ENCODE results near the gene FOXRED2. TPM values are rescaled to one million over a fixed set of nuclear protein-coding genes. Genes with fewer than 3 reads are reported as not detected.
A peak's percentile ranks its signal among the peaks of the same experiment; 100 is the strongest.

FOXRED2 gene
- total and polyA plus RNA-seq, 2 experiments from 2014 or later = 11.5 to 38.3 TPM

DNA sequence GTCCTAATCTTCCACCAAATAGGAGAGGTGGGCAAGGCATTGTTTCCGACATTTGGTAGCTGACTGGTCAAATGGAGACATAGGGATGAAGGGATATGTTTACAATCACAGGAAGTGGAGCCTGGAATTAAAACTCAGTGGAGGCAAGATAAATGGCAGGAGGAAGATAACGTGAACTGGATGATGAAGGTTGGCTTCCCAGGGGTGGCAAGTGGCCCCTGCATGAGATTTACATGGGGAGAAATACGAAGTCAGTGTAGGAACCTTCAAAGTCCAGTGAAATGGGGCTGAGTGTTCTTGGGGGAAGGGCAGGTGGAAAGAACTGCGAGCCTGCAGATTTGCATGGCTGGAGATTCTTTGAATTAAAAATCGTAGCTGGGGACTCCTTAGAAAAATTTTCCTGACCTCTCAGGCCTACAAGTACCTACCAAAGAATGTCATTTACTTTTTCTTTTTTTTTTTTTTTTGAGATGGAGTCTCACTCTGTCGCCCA is 724 bp upstream of the FOXRED2 start (continued):
- TF ChIP-seq, protein P1, sequence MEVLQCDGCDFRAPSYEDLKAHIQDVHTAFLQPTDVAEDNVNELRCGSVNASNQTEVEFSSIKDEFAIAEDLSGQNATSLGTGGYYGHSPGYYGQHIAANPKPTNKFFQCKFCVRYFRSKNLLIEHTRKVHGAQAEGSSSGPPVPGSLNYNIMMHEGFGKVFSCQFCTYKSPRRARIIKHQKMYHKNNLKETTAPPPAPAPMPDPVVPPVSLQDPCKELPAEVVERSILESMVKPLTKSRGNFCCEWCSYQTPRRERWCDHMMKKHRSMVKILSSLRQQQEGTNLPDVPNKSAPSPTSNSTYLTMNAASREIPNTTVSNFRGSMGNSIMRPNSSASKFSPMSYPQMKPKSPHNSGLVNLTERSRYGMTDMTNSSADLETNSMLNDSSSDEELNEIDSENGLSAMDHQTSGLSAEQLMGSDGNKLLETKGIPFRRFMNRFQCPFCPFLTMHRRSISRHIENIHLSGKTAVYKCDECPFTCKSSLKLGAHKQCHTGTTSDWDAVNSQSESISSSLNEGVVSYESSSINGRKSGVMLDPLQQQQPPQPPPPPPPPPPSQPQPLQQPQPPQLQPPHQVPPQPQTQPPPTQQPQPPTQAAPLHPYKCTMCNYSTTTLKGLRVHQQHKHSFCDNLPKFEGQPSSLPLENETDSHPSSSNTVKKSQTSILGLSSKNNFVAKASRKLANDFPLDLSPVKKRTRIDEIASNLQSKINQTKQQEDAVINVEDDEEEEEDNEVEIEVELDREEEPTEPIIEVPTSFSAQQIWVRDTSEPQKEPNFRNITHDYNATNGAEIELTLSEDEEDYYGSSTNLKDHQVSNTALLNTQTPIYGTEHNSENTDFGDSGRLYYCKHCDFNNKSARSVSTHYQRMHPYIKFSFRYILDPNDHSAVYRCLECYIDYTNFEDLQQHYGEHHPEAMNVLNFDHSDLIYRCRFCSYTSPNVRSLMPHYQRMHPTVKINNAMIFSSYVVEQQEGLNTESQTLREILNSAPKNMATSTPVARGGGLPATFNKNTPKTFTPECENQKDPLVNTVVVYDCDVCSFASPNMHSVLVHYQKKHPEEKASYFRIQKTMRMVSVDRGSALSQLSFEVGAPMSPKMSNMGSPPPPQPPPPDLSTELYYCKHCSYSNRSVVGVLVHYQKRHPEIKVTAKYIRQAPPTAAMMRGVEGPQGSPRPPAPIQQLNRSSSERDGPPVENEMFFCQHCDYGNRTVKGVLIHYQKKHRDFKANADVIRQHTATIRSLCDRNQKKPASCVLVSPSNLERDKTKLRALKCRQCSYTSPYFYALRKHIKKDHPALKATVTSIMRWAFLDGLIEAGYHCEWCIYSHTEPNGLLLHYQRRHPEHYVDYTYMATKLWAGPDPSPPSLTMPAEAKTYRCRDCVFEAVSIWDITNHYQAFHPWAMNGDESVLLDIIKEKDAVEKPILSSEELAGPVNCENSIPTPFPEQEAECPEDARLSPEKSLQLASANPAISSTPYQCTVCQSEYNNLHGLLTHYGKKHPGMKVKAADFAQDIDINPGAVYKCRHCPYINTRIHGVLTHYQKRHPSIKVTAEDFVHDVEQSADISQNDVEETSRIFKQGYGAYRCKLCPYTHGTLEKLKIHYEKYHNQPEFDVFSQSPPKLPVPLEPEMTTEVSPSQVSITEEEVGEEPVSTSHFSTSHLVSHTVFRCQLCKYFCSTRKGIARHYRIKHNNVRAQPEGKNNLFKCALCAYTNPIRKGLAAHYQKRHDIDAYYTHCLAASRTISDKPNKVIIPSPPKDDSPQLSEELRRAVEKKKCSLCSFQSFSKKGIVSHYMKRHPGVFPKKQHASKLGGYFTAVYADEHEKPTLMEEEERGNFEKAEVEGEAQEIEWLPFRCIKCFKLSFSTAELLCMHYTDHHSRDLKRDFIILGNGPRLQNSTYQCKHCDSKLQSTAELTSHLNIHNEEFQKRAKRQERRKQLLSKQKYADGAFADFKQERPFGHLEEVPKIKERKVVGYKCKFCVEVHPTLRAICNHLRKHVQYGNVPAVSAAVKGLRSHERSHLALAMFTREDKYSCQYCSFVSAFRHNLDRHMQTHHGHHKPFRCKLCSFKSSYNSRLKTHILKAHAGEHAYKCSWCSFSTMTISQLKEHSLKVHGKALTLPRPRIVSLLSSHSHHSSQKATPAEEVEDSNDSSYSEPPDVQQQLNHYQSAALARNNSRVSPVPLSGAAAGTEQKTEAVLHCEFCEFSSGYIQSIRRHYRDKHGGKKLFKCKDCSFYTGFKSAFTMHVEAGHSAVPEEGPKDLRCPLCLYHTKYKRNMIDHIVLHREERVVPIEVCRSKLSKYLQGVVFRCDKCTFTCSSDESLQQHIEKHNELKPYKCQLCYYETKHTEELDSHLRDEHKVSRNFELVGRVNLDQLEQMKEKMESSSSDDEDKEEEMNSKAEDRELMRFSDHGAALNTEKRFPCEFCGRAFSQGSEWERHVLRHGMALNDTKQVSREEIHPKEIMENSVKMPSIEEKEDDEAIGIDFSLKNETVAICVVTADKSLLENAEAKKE (CRISPR knock-in tag; IDR thresholded peaks at IDR 0.05) = no peak
- TF ChIP-seq CREB1 (CRISPR knock-in tag; IDR thresholded peaks at IDR 0.05; ENCODE audit: low read depth) (no peak), EZH2 (IDR thresholded peaks at IDR 0.05; ENCODE audit: low read depth, unreplicated experiment) (no peak), ZNF114 (CRISPR knock-in tag; IDR thresholded peaks at IDR 0.05) (no peak), ZNF331 (CRISPR knock-in tag; IDR thresholded peaks at IDR 0.05; ENCODE audit: low read depth) (no peak)

DNA sequence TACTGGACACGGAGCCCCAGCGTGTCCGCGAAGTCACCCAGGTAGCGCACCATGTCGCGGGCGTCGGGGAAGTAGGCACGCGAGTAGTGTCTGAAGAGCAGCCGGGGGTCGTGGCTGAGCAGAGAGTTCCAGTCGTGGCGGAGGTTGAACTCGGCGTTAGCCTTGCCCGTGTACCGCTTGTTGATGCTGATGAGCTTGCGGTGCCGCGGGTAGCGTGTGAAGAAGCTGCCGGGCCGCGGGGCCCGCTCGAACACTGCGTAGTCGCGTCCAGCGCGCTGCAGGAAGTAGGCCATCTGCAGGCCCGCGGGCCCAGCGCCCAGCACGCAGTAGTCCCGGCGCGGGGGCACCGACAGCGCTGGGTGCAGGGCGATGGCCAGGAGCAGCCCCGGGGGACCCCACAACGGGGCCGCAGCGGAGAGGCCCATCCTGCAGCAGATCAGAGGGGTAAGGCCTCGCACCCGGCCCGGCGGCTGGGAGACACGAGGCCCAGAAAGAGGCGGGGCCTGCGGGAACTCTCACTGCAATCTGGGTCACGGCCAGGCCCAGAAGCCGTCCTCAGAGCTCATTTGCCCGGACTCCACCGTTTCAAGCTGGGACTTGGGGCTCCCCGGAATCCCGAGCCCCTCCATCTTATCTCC is 723 bp downstream of the FOXRED2 start:
- Histone ChIP-seq H3K9me2 (ENCODE audit: insufficient read depth) (no peaks in the 10 kb centered on the region), H3K4me2 (peak overlapping the region; percentile 75), H3K27ac (ENCODE audit: low read depth) (no peak overlapping the region), H3K79me2 (replicated peaks; ENCODE audit: insufficient read depth) (peaks cover 4% of the 10 kb centered on the region), H3K4me1 (ENCODE audit: insufficient read depth) (no peaks in the 10 kb centered on the region), H3K36me3 (ENCODE audit: insufficient read depth) (peaks cover 10% of the 10 kb centered on the region), H3F3A (replicated peaks; ENCODE audit: low read depth) (peaks cover 9% of the 10 kb centered on the region; the same call in 1 of the 2 replicates), H2AFZ (peak overlapping the region; percentile 91; the same call in 1 of the 2 replicates), H3K4me3 (peak overlapping the region; percentile 55), H3K27me3 (ENCODE audit: insufficient read depth) (peaks cover 7% of the 10 kb centered on the region), H4K20me1 (replicated peaks; ENCODE audit: insufficient read depth) (no peaks in the 10 kb centered on the region; the same call in none of the 2 replicates)
- H3K4me1 Mint-ChIP-seq = peaks cover 5% of the 10 kb centered on the region
- H3K4me3 Mint-ChIP-seq = peak overlapping the region; percentile 69
- H3K27ac Mint-ChIP-seq = no peak overlapping the region
- peaks cover 14% of the 10 kb centered on the region; the same call in 2 of the 3 replicates for H3K9me3 Mint-ChIP-seq
- H3K36me3 Mint-ChIP-seq (ENCODE audit: low read depth) = peaks cover 46% of the 10 kb centered on the region
- DNase-seq (ENCODE audit: low spot score) = no peak
- peaks cover 18% of the 10 kb centered on the region for H3K27me3 Mint-ChIP-seq (ENCODE audit: insufficient read depth, low read depth, poor library complexity)
- no peak for ATAC-seq
- TF ChIP-seq EZH2phosphoT487 (IDR thresholded peaks at IDR 0.05; ENCODE audit: unreplicated experiment) (no peak), CREB1 (CRISPR knock-in tag; IDR thresholded peaks at IDR 0.05; ENCODE audit: low read depth) (no peak), NANOG (IDR thresholded peaks at IDR 0.05; ENCODE audit: borderline replicate concordance) (no peak), STAT1 (IDR thresholded peaks at IDR 0.05; ENCODE audit: unreplicated experiment) (no peak)
- TF ChIP-seq, protein P1 (CRISPR knock-in tag; IDR thresholded peaks at IDR 0.05) = no peak

Measured in GM23338 (cell line).